ENCODE data around the gene POLR2E. TPM values are rescaled to one million over a fixed set of nuclear protein-coding genes. Genes with fewer than 3 reads are reported as not detected.

Gene POLR2E
- total RNA-seq, 2 donors from 2014 or later, result 89.9 to 105 TPM

GRCh38 chr19:1042689-1043511 lies 52.3 kb downstream of the POLR2E start:
- intact Hi-C loops (cut with DNase I), result no loop called here
- no peak for DNase-seq (ENCODE audit: low spot score)

GRCh38 chr19:1041835-1042685 lies 53.1 kb downstream of the POLR2E start:
- intact Hi-C loops (cut with DNase I), result no loop called here
- DNase-seq (ENCODE audit: low spot score), result no peak

- no peak for DNase-seq (ENCODE audit: low spot score)
- intact Hi-C loops (cut with DNase I), result no loop called here
Observed at GRCh38 chr19:1041272-1041834, 53.8 kb downstream of the POLR2E start.

GRCh38 chr19:1040476-1041271 lies 54.5 kb downstream of the POLR2E start:
- peak; percentile 95 for DNase-seq (ENCODE audit: low spot score)
- intact Hi-C loops (cut with DNase I), result no loop called here

- intact Hi-C loops (cut with DNase I), result no loop called here
Observed at GRCh38 chr19:1039646-1040475, 55.3 kb downstream of the POLR2E start, which contains the start of gene ABCA7. Gene ABCA7, plus strand, starts transcription at chr19:1040107. Its CDS starts 1,255 bp downstream, at chr19:1041362.

GRCh38 chr19:1038978-1039645 lies 56.1 kb downstream of the POLR2E start:
- DNase-seq (ENCODE audit: low spot score), result no peak
- intact Hi-C loops (cut with DNase I), result no loop called here

More at GRCh38 chr19:1039646-1040475, 55.3 kb downstream of the POLR2E start, which contains the start of gene ABCA7:
- peak; percentile 99 for DNase-seq (ENCODE audit: low spot score)

GRCh38 chr19:1037621-1038064 lies 57.5 kb downstream of the POLR2E start:
- DNase-seq (ENCODE audit: low spot score), result no peak
- intact Hi-C loops (cut with DNase I), result no loop called here

Other genes starting within 250 kb of the POLR2E start
- gene ELANE, start 243.1 kb downstream of the POLR2E start, total RNA-seq, result 1 to 10 TPM in 1 of 2 donors, under 1 TPM in 1; 0.33 to 2.2 TPM
- gene CFD, start 235.7 kb downstream of the POLR2E start, total RNA-seq, result 100 to 1,000 TPM; 122 to 297 TPM
- 10 to 100 TPM; 29.4 to 33.6 TPM for gene MED16, start 202.2 kb downstream of the POLR2E start, total RNA-seq
- gene RNU6-9, start 201.9 kb downstream of the POLR2E start, total RNA-seq, result not detected
- gene R3HDM4, start 182.2 kb downstream of the POLR2E start, total RNA-seq, result 10 to 100 TPM; 36.2 to 41.5 TPM
- gene KISS1R, start 178.0 kb downstream of the POLR2E start, total RNA-seq, result not detected
- gene ARID3A, start 169.3 kb downstream of the POLR2E start, total RNA-seq, result 1 to 10 TPM; 6.3 to 10.0 TPM
- 10 to 100 TPM; 13.4 to 17.2 TPM for gene WDR18, start 111.0 kb downstream of the POLR2E start, total RNA-seq
- under 1 TPM in 1 of 2 donors, not detected in 1; 0.05 TPM for gene GRIN3B, start 95.0 kb downstream of the POLR2E start, total RNA-seq
- gene TMEM259, start 74.3 kb downstream of the POLR2E start, total RNA-seq, result 10 to 100 TPM; 96.5 to 99.8 TPM
- not detected for gene RNU6-2, start 73.9 kb downstream of the POLR2E start, total RNA-seq
- gene CNN2, start 68.8 kb downstream of the POLR2E start, total RNA-seq, result 100 to 1,000 TPM in 1 of 2 donors, 10 to 100 TPM in 1; 94.7 to 136 TPM
- gene ABCA7, start 55.3 kb downstream of the POLR2E start, total RNA-seq, result 1 to 10 TPM; 4.0 to 4.4 TPM
- 10 to 100 TPM in 1 of 2 donors, 1 to 10 TPM in 1; 10.0 to 26.8 TPM for gene ARHGAP45, start 28.2 kb downstream of the POLR2E start, total RNA-seq
- gene GPX4, start 8.6 kb upstream of the POLR2E start, total RNA-seq, result 100 to 1,000 TPM; 176 to 193 TPM
- gene SBNO2, start 78.9 kb upstream of the POLR2E start, total RNA-seq, result 10 to 100 TPM; 63.5 to 71.0 TPM
- gene STK11, start 110.4 kb upstream of the POLR2E start, total RNA-seq, result 10 to 100 TPM; 32.5 to 35.9 TPM
- 1 to 10 TPM; 1.5 to 2.7 TPM for gene CBARP, start 142.6 kb upstream of the POLR2E start, total RNA-seq
- gene ATP5F1D, start 146.4 kb upstream of the POLR2E start, total RNA-seq, result 100 to 1,000 TPM; 125 to 137 TPM
- 10 to 100 TPM; 76.5 to 86.3 TPM for gene MIDN, start 153.2 kb upstream of the POLR2E start, total RNA-seq
- gene CIRBP, start 174.0 kb upstream of the POLR2E start, total RNA-seq, result 100 to 1,000 TPM; 447 to 636 TPM
- 10 to 100 TPM; 25.2 to 27.2 TPM for gene FAM174C, start 180.2 kb upstream of the POLR2E start, total RNA-seq
- gene EFNA2, start 190.5 kb upstream of the POLR2E start, total RNA-seq, result not detected